Thoracic aorta (tissue), 2 donors: ENCODE data around the gene NQO2. TPM values are rescaled to one million over a fixed set of nuclear protein-coding genes. Genes with fewer than 3 reads are reported as not detected.
A peak's percentile ranks its signal among the peaks of the same experiment; 100 is the strongest.

Source experiments
- ATAC-seq: fragments of 150-250 bp; one replicate; pipeline ENCODE4 v1.8.0; 2017; ENCODE audit warnings: low read depth; ENCODE audit not compliant: insufficient number of reproducible peaks, low FRiP score
- DNase-seq: peaks from one replicate; pipeline ENCODE4 v3.0.0-alpha.2; 2020; ENCODE audit warnings: low spot score
- H3K27ac ChIP-seq, 2 donors: fragments of 200-600 bp; sonication (generic); 1 replicate in 1 of 2; 2 replicates in 1 of 2; pipeline ENCODE4 v1.5.1; 2016; ENCODE audit warnings: mild to moderate bottlenecking in 2 of 2, moderate library complexity in 2 of 2
- H3K27me3 ChIP-seq: fragments of 200-600 bp; sonication (generic); replicated peaks from 2 replicates; pipeline ENCODE4 v1.6.0; 2016; ENCODE audit warnings: mild to moderate bottlenecking; ENCODE audit not compliant: insufficient read depth
- H3K36me3 ChIP-seq: fragments of 200-600 bp; sonication (generic); one replicate; pipeline ENCODE4 v1.5.1; 2016
- H3K4me1 ChIP-seq, 2 donors: fragments of 200-600 bp; sonication (generic); 1 replicate in 1 of 2; 2 replicates in 1 of 2; pipeline versions ENCODE4 v1.5.1 to v1.6.0; 2016; ENCODE audit warnings: low read depth in 2 of 2, mild to moderate bottlenecking in 1 of 2; ENCODE audit not compliant: control insufficient read depth in 1 of 2
- H3K4me3 ChIP-seq: fragments of 200-600 bp; sonication (generic); 2 replicates; pipeline ENCODE4 v1.5.1; 2016; ENCODE audit warnings: mild to moderate bottlenecking
- H3K9me3 ChIP-seq: fragments of 200-600 bp; sonication (generic); 2 replicates; pipeline ENCODE4 v1.5.1; 2016
- total RNA-seq, 2 donors: library from RNA; depleted of rRNA; stranded (reverse); fragments of >200 nt; gene quantifications; one replicate each; pipeline versions ENCODE4 v1.1.0 to v1.2.3, GENCODE V29; 2016
- TF ChIP-seq, protein P1 (sequence below): fragments of 200-600 bp; sonication (generic); IDR thresholded peaks from one replicate; pipeline ENCODE4 v1.5.1; 2019; ENCODE audit warnings: antibody characterized with exemption

The NQO2 gene
- total RNA-seq, 2 donors from 2014 or later: 23.0 to 25.7 TPM

DNA sequence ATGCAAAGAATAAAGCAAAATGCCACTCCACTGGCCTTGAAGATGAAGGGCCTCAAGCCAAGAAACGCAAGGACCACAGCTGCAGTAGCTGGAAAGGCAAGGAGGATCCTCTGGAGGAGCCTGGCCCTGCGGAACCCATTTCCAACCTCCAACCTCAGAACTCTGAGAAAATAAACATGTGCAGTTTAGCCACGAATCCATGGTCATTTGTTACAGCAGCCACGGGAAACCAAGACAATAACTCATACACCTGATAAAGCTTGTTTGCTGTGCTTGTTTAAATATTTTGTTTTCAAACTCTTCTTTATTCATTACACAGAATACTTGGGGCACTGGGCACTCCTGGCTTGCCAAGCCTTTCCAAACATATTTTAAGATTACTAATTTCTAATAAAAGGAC is 38.8 kb upstream of the NQO2 start:
- Histone ChIP-seq H3K4me1 (peaks cover 19 to 43% of the 10 kb centered on the region in 2 donors), H3K9me3 (no peaks in the 10 kb centered on the region), H3K4me3 (no peak overlapping the region), H3K36me3 (peaks cover 7% of the 10 kb centered on the region), H3K27ac (peak overlapping the region in 1 of 2 donors; percentile 57), H3K27me3 (no peaks in the 10 kb centered on the region)
- DNase-seq: no peak
- TF ChIP-seq, protein P1, sequence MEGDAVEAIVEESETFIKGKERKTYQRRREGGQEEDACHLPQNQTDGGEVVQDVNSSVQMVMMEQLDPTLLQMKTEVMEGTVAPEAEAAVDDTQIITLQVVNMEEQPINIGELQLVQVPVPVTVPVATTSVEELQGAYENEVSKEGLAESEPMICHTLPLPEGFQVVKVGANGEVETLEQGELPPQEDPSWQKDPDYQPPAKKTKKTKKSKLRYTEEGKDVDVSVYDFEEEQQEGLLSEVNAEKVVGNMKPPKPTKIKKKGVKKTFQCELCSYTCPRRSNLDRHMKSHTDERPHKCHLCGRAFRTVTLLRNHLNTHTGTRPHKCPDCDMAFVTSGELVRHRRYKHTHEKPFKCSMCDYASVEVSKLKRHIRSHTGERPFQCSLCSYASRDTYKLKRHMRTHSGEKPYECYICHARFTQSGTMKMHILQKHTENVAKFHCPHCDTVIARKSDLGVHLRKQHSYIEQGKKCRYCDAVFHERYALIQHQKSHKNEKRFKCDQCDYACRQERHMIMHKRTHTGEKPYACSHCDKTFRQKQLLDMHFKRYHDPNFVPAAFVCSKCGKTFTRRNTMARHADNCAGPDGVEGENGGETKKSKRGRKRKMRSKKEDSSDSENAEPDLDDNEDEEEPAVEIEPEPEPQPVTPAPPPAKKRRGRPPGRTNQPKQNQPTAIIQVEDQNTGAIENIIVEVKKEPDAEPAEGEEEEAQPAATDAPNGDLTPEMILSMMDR: no peak
- ATAC-seq: no peak

DNA sequence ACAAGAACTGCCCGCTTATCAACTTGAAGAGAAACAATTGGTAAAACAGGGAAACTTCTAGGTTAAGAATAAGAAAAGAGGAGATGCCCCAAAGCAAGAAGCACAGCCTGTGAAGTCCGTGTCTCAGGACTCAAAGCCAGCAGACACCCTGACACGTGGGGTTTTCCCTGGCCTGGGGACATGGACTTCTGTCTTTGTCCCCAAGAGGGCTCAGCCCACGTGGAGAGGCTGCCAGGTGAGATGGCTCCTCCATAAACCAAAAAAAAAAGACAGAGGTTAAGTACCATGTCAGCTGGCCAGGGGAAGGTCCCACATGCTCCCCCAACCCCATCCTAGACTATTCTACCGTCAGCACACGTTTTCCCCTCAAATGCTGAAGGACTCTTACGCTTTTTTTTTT is 38.2 kb upstream of the NQO2 start:
- peaks cover 19 to 47% of the 10 kb centered on the region in 2 donors for H3K4me1 ChIP-seq
- H3K9me3 ChIP-seq: no peaks in the 10 kb centered on the region
- DNase-seq (no peak), ATAC-seq (no peak)
- peaks cover under 1% of the 10 kb centered on the region for H3K36me3 ChIP-seq
- no peaks in the 10 kb centered on the region for H3K27me3 ChIP-seq
- peak overlapping the region in 1 of 2 donors; percentile 57 for H3K27ac ChIP-seq
- TF ChIP-seq, protein P1: no peak
- no peak overlapping the region for H3K4me3 ChIP-seq

DNA sequence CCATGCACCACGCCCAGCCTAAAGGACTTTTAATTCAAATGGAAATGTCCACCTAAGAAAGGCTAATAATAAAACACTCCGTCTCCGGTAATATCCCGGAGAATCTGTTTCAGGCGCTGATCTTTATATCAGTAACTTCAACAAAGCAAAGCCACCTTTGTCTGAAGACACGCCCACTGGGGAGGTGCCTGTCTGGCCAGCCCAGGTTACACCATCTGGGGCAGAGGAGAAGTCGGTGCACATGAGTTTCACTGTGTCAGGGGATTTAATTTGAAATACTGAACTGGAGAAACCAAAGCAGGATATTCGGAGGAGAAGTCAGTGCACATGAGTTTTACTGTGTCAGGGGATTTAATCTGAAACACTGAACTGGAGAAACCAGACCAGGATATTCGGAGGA is 37.7 kb upstream of the NQO2 start:
- no peak overlapping the region for H3K27ac ChIP-seq
- DNase-seq: no peak
- no peak overlapping the region for H3K4me3 ChIP-seq
- ATAC-seq: no peak
- TF ChIP-seq, protein P1: no peak
- peaks cover 15 to 42% of the 10 kb centered on the region in 2 donors for H3K4me1 ChIP-seq
- no peaks in the 10 kb centered on the region for H3K27me3 ChIP-seq
- H3K36me3 ChIP-seq: no peaks in the 10 kb centered on the region
- no peaks in the 10 kb centered on the region for H3K9me3 ChIP-seq

DNA sequence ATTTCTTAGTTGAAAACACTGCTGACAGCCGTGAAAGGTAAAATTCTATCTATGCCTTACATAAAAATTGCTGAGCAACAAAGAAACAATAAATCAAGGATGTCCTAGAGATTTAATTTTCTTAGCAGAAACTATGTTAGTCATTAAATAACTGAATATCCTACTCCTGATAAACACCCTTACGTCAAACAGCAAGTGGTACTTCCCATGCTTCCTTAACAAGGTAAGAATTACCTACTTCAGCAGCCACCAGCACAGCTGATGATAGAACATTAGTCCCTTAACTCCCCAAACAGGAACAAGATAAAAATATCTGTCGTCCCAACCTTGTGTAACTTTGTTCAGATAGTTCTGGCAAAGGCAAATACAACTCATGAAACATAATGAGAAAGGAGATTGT is 37.1 kb upstream of the NQO2 start:
- DNase-seq: no peak
- no peaks in the 10 kb centered on the region for H3K36me3 ChIP-seq
- TF ChIP-seq, protein P1: no peak
- no peaks in the 10 kb centered on the region for H3K27me3 ChIP-seq
- no peak overlapping the region for H3K4me3 ChIP-seq
- peaks cover 11 to 36% of the 10 kb centered on the region in 2 donors for H3K4me1 ChIP-seq
- H3K27ac ChIP-seq: no peak overlapping the region
- no peak for ATAC-seq
- H3K9me3 ChIP-seq: no peaks in the 10 kb centered on the region

DNA sequence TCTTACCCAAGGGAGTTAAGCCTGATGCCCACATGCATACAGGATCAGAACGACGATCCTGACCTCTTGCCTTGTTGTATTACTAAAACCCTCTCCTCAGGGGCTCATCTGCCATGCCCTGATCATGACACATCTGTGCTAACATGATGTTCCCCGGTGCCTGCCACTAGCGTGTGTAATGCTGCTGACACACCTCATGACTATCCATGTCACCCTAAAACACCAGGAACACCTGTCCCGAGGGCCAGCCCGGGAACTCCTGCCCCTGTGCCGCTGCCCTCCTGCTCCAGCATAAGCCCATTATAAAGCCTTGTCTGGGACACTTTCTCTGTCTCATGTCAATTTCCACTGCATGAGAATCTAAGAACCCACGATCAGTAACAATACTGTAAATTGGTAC is 35.9 kb upstream of the NQO2 start:
- TF ChIP-seq, protein P1: no peak
- Histone ChIP-seq H3K36me3 (no peaks in the 10 kb centered on the region), H3K9me3 (no peaks in the 10 kb centered on the region), H3K4me3 (no peak overlapping the region), H3K27ac (no peak overlapping the region), H3K27me3 (no peaks in the 10 kb centered on the region), H3K4me1 (peaks cover 11 to 35% of the 10 kb centered on the region in 2 donors)
- no peak for ATAC-seq
- no peak for DNase-seq
